ENCODE data around the gene PRSS56.

PRSS56 gene

DNA sequence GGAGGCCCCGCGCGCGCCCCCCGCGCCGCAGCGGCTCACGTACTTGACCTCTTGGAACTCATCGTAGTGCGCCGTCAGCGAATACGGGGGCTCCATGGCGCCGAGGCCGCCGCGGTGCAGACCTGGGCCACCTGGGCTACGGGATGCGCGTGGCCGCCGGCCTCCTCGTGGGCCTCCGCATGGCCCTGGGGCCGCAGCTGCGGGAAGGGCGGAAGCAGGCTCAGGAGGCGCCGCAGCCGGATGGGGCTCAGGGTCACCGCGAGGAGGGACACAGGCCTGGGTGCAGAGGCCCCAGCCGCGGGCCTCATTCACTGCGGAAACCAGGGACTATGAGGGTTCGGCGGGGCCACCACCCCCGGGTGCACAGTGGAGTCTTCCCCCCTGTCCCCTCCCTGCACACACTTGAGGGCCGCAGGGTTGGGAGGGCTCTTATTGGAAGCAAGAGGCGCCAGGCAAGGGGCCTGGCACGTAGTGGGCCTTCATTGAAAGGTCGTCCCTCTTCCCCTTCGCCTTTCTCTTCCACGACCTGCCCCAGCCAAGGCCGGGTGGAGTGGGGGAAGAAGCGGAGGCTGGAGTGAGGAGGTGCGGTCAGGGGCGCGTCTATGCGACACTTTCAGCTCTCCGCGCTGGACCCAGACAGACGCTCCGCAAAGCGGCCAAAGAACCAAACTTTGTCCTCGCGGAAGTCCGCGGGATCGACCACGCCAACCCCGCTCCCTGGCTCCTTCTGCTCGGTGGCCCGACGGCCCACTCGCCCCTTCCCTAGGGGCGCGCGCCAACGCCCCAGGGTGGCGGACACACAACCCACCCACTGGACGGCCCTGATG is 33.4 kb upstream of the PRSS56 start:
- DNase-seq, result no peak

DNA sequence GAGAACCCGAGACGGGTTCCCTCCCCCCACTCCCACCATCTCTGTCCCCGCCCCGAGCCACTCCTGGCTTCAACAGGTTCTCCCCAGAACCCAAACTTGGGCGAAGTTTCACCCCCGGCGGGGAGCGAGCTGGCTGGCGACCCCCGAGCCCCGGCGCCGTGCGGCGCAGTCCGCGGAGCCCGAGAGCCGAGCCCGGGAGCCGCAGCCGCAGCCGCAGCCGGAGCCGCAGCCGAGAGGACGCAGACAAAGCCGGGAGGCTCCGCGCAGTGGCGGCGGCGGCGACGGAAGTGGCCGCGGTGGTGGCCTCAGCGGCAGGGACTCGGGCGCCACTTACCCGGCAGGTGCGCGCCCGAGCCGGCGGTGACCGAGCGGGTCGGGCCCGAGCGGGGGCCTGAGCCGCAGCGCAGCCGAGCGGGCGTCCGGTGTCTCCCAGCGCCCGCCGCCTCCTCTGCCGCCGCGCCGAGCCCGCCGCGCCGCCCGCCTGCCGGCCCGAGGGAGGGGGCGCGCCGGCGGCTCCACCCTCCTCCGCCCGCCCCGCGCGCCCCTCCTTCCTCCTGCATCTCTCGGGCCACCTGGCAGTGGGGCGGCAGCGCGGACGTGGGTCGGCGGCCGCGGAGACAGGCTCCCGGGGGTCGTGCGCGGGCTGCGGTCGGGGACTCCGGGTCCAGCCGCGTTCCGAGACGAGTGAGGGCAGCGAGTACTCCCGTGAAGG is 32.6 kb upstream of the PRSS56 start, which contains the start of gene ECEL1:
ECEL1 (minus strand) TSS at position 450 of the 712 bp plus-strand sequence. CDS start 1,181 bp downstream, outside the sequence.
- DNase-seq, result no peak

GRCh38 chr2:232488097-232488711 is 32.0 kb upstream of the PRSS56 start:
- no peak for DNase-seq

DNA sequence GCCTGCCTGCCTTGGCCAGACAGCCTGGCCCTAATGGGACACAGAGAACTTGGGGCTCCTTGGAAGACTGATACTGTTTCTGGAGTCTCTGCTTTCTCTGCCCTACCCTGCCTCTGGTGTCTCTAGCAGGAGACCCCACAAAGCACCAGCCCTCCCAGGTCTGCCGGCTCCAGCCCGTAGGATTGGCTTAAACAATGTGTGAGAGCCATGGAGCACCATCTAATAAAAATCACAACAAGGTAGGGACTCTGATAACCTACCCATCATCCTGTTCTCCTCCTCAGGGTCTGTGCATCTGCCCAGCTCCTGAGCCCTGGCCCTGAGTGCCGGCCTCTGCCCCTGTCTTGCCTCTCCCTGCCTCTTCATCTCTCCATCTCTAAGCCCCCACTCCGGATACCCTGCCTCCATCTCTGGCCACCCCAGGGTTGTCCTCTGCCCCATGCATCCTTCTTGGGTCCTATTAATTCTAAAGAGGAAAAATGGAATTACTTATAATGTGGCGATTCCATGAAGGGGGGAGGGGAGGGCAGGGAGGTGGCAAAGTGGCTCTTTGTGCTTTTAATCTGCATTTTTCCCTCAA is 31.4 kb upstream of the PRSS56 start:
- no peak for DNase-seq

DNA sequence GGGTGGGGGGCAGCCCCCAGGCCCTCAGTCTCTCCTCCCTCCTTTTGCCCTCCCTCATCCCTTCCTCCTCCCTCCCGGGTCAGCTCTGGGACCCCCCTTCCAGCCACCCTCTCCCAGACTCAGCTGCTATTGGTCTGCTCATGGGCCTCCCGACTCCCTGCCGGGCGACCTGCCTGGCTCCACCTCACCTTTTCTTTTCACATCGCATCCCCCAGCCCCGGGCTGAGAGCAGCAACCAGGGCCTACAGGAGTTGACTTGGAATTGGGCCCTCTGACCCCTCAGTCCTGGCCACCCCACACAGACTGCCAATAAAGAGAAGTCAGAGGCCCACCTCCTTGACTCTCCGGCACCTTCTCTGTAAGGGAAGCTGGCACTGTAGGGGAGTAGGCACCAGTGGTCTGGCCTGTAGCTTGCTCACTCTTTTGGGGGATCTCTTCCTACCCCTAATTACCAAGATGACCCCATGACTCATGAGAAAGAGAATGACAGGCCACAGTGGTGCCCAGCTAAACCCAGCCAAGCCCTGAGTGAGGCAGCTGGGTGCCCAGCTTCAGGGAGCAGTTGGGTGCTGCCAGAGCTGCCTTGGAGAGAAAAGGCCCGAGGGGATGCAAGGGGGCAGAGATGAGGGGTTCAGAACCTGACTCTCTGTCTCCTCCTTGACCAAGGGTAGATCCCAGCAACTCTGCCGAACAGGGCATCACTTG is 30.5 kb upstream of the PRSS56 start:
- DNase-seq, result no peak

- no peak for DNase-seq
Observed at GRCh38 chr2:232490221-232491138, 29.7 kb upstream of the PRSS56 start.

- DNase-seq, result no peak
Observed at GRCh38 chr2:232491139-232491780, 28.9 kb upstream of the PRSS56 start.

- DNase-seq, result no peak
Observed at GRCh38 chr2:232492236-232492848, 27.8 kb upstream of the PRSS56 start.

- DNase-seq, result no peak
Observed at GRCh38 chr2:232492963-232493700, 27.1 kb upstream of the PRSS56 start.

- no peak for DNase-seq
Observed at GRCh38 chr2:232493701-232494474, 26.3 kb upstream of the PRSS56 start.

DNA sequence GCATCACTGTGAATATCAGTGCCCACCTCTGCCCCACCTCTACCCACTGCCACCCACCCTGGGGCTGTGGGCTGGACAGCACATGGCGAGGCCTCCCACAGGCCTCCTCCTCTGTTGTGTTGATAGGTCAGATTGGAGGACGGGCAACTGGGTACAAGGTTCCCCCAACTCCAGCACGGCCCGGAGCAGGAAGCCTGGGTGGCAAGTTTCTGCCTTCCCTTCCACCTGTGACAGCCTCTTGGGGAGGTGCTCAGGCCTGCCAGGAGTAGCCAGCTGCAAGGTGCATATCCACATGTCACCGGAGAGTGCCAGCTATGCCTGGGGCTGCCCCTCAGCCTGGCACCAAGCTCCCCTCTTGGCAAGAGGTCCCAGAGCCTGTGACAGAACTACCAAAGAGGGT is 25.6 kb upstream of the PRSS56 start:
- no peak for DNase-seq

GRCh38 chr2:232495292-232495691 is 24.9 kb upstream of the PRSS56 start:
- DNase-seq, result no peak

- no peak for DNase-seq
Observed at GRCh38 chr2:232496501-232497270, 23.5 kb upstream of the PRSS56 start.

DNA sequence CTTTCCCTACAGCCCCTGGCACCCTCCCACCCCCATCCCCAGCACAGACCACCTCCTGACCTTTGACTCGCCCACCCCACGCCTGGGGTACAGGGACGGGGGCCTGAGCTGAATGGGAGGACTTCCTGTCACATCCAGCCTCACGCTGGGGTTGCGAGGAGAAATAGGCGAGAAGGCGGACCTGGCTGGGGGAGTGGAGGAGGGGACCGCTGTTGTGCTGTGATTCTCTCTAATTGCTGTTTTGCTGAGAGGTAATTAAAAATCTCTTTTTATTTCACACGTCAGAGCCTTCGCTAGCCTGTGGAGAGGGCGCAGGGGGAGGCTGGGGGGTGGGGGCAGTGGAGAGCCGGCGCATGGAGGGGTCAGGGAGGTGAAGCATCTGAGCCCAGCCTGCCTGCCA is 22.8 kb upstream of the PRSS56 start:
- no peak for DNase-seq

- no peak for DNase-seq
Observed at GRCh38 chr2:232498452-232498851, 21.7 kb upstream of the PRSS56 start.

DNA sequence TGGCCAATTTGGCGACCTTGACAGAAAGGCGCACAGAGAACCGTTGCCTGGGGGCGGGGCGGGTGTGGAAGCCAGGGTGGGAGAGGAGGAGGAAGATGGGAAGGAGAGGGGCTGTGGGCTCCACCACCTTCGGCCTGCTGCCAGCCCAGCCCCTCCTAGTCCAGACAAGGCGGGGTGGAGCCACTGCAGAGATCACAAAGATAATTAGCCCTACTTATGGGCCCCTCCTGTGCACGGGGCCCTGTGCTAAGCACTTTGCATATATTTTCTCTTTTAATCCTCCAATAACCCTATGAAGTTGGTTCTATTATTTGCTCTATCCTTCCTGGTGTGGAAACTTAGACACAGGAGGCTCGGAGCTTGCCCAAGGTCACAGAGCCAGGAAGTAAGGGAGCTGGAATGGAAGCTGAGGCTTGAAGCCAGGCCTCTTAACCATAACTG is 18.8 kb upstream of the PRSS56 start:
- no peak for DNase-seq

DNA sequence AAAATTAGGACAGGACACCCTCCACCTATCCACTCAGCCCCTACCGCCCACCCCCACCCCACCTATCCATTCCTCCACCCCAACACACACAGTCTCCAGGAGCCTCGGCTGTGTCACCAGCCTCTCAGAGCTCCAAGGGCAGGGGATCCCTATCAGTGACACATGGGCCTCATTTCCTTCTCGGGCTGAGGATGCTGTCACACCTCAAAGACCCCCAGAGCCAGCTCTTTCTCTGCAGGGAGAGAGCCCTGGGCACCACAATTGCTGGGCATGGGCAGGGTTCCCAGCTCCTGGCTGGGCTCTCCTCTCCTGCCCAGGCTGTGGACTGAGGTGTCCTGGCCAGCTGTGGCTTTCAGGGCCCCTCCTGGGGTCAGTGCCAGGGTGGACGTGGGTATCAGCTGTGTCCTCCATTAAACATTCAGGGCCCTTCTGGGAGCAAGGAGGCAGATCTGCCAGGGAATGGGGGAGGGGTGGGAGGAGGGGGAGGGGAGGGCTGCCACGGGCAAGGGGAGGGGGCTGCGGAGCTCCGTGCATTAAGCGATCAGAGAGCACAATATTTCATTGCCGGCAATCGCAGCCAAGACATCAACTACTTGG is 18.3 kb upstream of the PRSS56 start:
- DNase-seq, result no peak
